H1 (cell line): ENCODE data around the gene ANO6. TPM values are rescaled to one million over a fixed set of nuclear protein-coding genes. Genes with fewer than 3 reads are reported as not detected.

Experiments
- CTCF ChIA-PET: fragments of 300-600 bp; sonication (Branson Sonifier 250); formaldehyde crosslinking; loops from one replicate; lab custom pipeline; 2021; ENCODE audit not compliant: partially characterized antibody; lab: Charles Lee
- POLR2A ChIA-PET: fragments of 300-600 bp; sonication (Branson Sonifier 250); formaldehyde crosslinking; loops from one replicate; lab custom pipeline; 2021; ENCODE audit warnings: inconsistent platforms; ENCODE audit not compliant: partially characterized antibody; lab: Charles Lee
- DNase-seq, 2 experiments: peaks; one replicate each; pipeline versions ENCODE4 v3.0.0 to v3.0.0-alpha.2; 2010 to 2022; ENCODE audit warnings: low spot score in 2 of 2, low read depth in 1 of 2, mixed read lengths in 1 of 2
- FAIRE-seq: peaks from 2 replicates; lab custom pipeline; 2011; peaks lifted over from hg19 to GRCh38; lab: Jason Lieb, UNC
- H2AFZ ChIP-seq: 2 replicates; pipeline ENCODE4 v1.8.1; 2012; ENCODE audit warnings: low read length, inconsistent platforms
- H2AK5ac ChIP-seq: 2 replicates; pipeline ENCODE4 v1.6.1; 2013; ENCODE audit warnings: low read depth, low read length
- H2BK120ac ChIP-seq: replicated peaks from 2 replicates; pipeline ENCODE3; 2013; ENCODE audit warnings: low read depth, low read length, inconsistent platforms
- H2BK12ac ChIP-seq: 2 replicates; pipeline ENCODE4 v1.6.1; 2013; ENCODE audit warnings: low read depth, low read length
- H2BK15ac ChIP-seq: 2 replicates; pipeline ENCODE4 v1.6.1; 2013; ENCODE audit warnings: low read length
- H2BK20ac ChIP-seq: 2 replicates; pipeline ENCODE4 v1.6.1; 2013; ENCODE audit warnings: low read length
- H2BK5ac ChIP-seq: 2 replicates; pipeline ENCODE4 v1.6.1; 2013; ENCODE audit warnings: low read depth, low read length
- H3K14ac ChIP-seq: 2 replicates; pipeline ENCODE4 v1.6.1; 2013; ENCODE audit warnings: inconsistent platforms; ENCODE audit not compliant: insufficient read length
- H3K18ac ChIP-seq: 2 replicates; pipeline ENCODE4 v1.6.1; 2013; ENCODE audit warnings: low read length; ENCODE audit errors: extremely low read depth
- H3K23ac ChIP-seq: 2 replicates; pipeline ENCODE4 v1.6.1; 2013; ENCODE audit warnings: inconsistent platforms; ENCODE audit not compliant: insufficient read length
- H3K23me2 ChIP-seq: 2 replicates; pipeline ENCODE4 v1.6.1; 2013; ENCODE audit warnings: low read depth, low read length
- H3K27ac ChIP-seq: 2 replicates; pipeline ENCODE4 v1.6.1; 2011; ENCODE audit warnings: low read depth, low read length, inconsistent platforms
- H3K27me3 ChIP-seq, 4 experiments: replicated peaks in 1 of 4; 1 replicate in 1 of 4; 2 replicates in 3 of 4; pipeline versions ENCODE4 v1.6.1 to v1.8.1; 2011 to 2013; ENCODE audit warnings: low read length in 3 of 4, mild to moderate bottlenecking in 3 of 4, inconsistent platforms in 2 of 4, mixed read lengths in 2 of 4, moderate library complexity in 1 of 4; ENCODE audit not compliant: control insufficient read depth in 3 of 4, insufficient read depth in 3 of 4; ENCODE audit errors: extremely low read depth in 1 of 4
- H3K36me3 ChIP-seq, 4 experiments: 2 replicates each; pipeline versions ENCODE4 v1.6.1 to v1.8.1; 2011 to 2013; ENCODE audit warnings: mild to moderate bottlenecking in 4 of 4, low read length in 3 of 4, moderate library complexity in 2 of 4, control low read depth in 1 of 4, inconsistent platforms in 1 of 4; ENCODE audit not compliant: insufficient read depth in 4 of 4, control insufficient read depth in 2 of 4
- H3K4ac ChIP-seq: replicated peaks from 2 replicates; pipeline ENCODE3; 2013; ENCODE audit warnings: low read length, low read depth, mixed read lengths, inconsistent platforms; ENCODE audit not compliant: insufficient read length
- H3K4me1 ChIP-seq, 4 experiments: replicated peaks in 1 of 4; 1 replicate in 1 of 4; 2 replicates in 3 of 4; pipeline versions ENCODE4 v1.6.1 to v1.8.1; 2011 to 2013; ENCODE audit warnings: low read length in 3 of 4, inconsistent platforms in 2 of 4, mixed read lengths in 1 of 4; ENCODE audit not compliant: insufficient read depth in 4 of 4, control insufficient read depth in 3 of 4
- H3K4me2 ChIP-seq, 2 experiments: 2 replicates each; pipeline versions ENCODE4 v1.6.1 to v1.8.1; 2011 to 2013; ENCODE audit warnings: low read depth in 2 of 2, low read length in 2 of 2, control low read depth in 1 of 2, inconsistent platforms in 1 of 2, mild to moderate bottlenecking in 1 of 2; ENCODE audit not compliant: insufficient read depth in 1 of 2
- H3K4me3 ChIP-seq, 4 experiments: fragments of 200-600, 300-600 bp in 1 of 4; sonication (generic), shearing (Covaris generic), sonication (Bioruptor Twin) in 1 of 4; 2 replicates each; pipeline versions ENCODE4 v1.5.1 to v1.8.1; 2011 to 2016; ENCODE audit warnings: low read length in 4 of 4, low read depth in 3 of 4, control low read depth in 2 of 4, inconsistent platforms in 2 of 4, mild to moderate bottlenecking in 2 of 4, mixed read lengths in 1 of 4, moderate library complexity in 1 of 4; ENCODE audit not compliant: insufficient read depth in 2 of 4; ENCODE audit errors: extremely low read depth in 1 of 4
- H3K56ac ChIP-seq: replicated peaks from 2 replicates; pipeline ENCODE3; 2013; ENCODE audit warnings: low read depth, mild to moderate bottlenecking, mixed read lengths, low read length, inconsistent platforms; ENCODE audit not compliant: insufficient read length
- H3K79me1 ChIP-seq: 2 replicates; pipeline ENCODE4 v1.6.1; 2013; ENCODE audit warnings: low read depth, low read length, control low read depth
- H3K79me2 ChIP-seq, 2 experiments: 2 replicates each; pipeline versions ENCODE4 v1.6.1 to v1.8.1; 2012 to 2013; ENCODE audit warnings: low read length in 2 of 2, mild to moderate bottlenecking in 2 of 2, inconsistent platforms in 1 of 2; ENCODE audit not compliant: insufficient read depth in 2 of 2, control insufficient read depth in 1 of 2
- H3K9ac ChIP-seq, 4 experiments: replicated peaks in 1 of 4; 1 replicate in 1 of 4; 2 replicates in 3 of 4; pipeline versions ENCODE4 v1.6.1 to v1.8.1; 2011 to 2013; ENCODE audit warnings: low read depth in 3 of 4, low read length in 3 of 4, control low read depth in 2 of 4, mild to moderate bottlenecking in 2 of 4, moderate library complexity in 2 of 4, inconsistent platforms in 1 of 4; ENCODE audit errors: extremely low read depth in 1 of 4
- H3K9me3 ChIP-seq, 2 experiments: 2 replicates each; pipeline versions ENCODE4 v1.6.1 to v1.8.1; 2012 to 2013; ENCODE audit warnings: mild to moderate bottlenecking in 2 of 2, moderate library complexity in 2 of 2, control low read depth in 1 of 2, inconsistent platforms in 1 of 2, low read depth in 1 of 2, low read length in 1 of 2, mixed read lengths in 1 of 2; ENCODE audit not compliant: insufficient read depth in 2 of 2
- H4K20me1 ChIP-seq, 2 experiments: replicated peaks in 1 of 2; 2 replicates each; pipeline versions ENCODE3 to v1.8.1; 2011 to 2013; ENCODE audit warnings: inconsistent platforms in 2 of 2, low read length in 2 of 2, mild to moderate bottlenecking in 1 of 2; ENCODE audit not compliant: insufficient read depth in 2 of 2, control insufficient read depth in 1 of 2
- H4K5ac ChIP-seq: 2 replicates; pipeline ENCODE4 v1.6.1; 2013; ENCODE audit warnings: low read length, low read depth, mixed read lengths, inconsistent platforms; ENCODE audit not compliant: insufficient read length
- H4K8ac ChIP-seq: 2 replicates; pipeline ENCODE4 v1.8.0; 2013; ENCODE audit warnings: mild to moderate bottlenecking, moderate library complexity, low read length, inconsistent platforms; ENCODE audit not compliant: insufficient read depth; ENCODE audit errors: extremely low read depth
- H4K91ac ChIP-seq: replicated peaks from 2 replicates; pipeline ENCODE3; 2013; ENCODE audit warnings: low read length, mixed read lengths, inconsistent platforms; ENCODE audit not compliant: insufficient read length
- ATF2 ChIP-seq: IDR thresholded peaks from 2 replicates; pipeline ENCODE4 v1.6.1; 2012; ENCODE audit warnings: low read length, inconsistent platforms
- NRF1 ChIP-seq: IDR thresholded peaks from 2 replicates; pipeline ENCODE4 v1.6.1; 2011; ENCODE audit warnings: mild to moderate bottlenecking, low read depth, low read length, improper control_type of control experiment
- RXRA ChIP-seq: IDR thresholded peaks from 2 replicates; pipeline ENCODE4 v1.6.1; 2011; ENCODE audit warnings: low read depth, mild to moderate bottlenecking, low read length, moderate library complexity; ENCODE audit not compliant: insufficient read depth
- SIX5 ChIP-seq: IDR thresholded peaks from 2 replicates; pipeline ENCODE4 v1.6.1; 2011; ENCODE audit warnings: mild to moderate bottlenecking, low read depth, low read length
- WGBS, 2 experiments: shearing (Covaris generic) in 1 of 2; methylation state at CpG; one replicate each; pipeline versions ENCODE4 v1.1.6 to v1.1.7; 2013 to 2015; ENCODE audit warnings: low lambda C conversion rate in 2 of 2, mixed read lengths in 2 of 2, inconsistent platforms in 1 of 2, low coverage in 1 of 2, missing lambda C conversion rate in 1 of 2; ENCODE audit not compliant: insufficient replicate concordance in 2 of 2, insufficient coverage in 1 of 2, insufficient read length in 1 of 2; ENCODE audit errors: extremely low coverage in 1 of 2, missing lambda C conversion rate in 1 of 2; 5-methylcytosine and 5-hydroxymethylcytosine counted together
- polyA plus RNA-seq, 7 experiments: library from polyadenylated mRNA; depleted of rRNA in 3 of 7; stranded (reverse) in 5 of 7; unstranded in 2 of 7; fragments of >200 nt in 5 of 7; fragments of 200-250 nt in 2 of 7; gene quantifications; 1 replicate in 5 of 7; 2 replicates in 1 of 7; 4 replicates in 1 of 7; pipeline versions ENCODE4 v1.2.1 to v1.2.3, GENCODE V29; 2011 to 2013; ENCODE audit warnings: missing spikeins in 2 of 7, mixed read lengths in 2 of 7
- total RNA-seq: library from RNA; stranded (reverse); fragmentation: NEBNext Ultra II Directional; extraction: Animal tissue kit (Norgen Biotek cat#: 25700); gene quantifications from 2 replicates; pipeline ENCODE4 v1.2.1, GENCODE V29; 2021

ANO6 gene
- total and polyA plus RNA-seq, 2 of the 8 experiments (the other 6 are each of a cell fraction or from before 2014, with no cell fraction given): 15.1 to 39.7 TPM

GRCh38 chr12:45281994-45282393, 66.1 kb downstream of the ANO6 start:
- H3K4me1 ChIP-seq: peaks cover 2 to 9% (median 6%) of the 10 kb centered on the region in 4 experiments; a peak in 4 of 7 replicates
- POLR2A ChIA-PET: no interaction called here
- no peak for TF ChIP-seq ATF2
- TF ChIP-seq RXRA: no peak
- TF ChIP-seq NRF1: no peak
- no peak for TF ChIP-seq SIX5

More at GRCh38 chr12:45281994-45282393, 66.1 kb downstream of the ANO6 start:
- no peaks in the 10 kb centered on the region for H3K23me2 ChIP-seq
- H3K56ac ChIP-seq: no peak overlapping the region
- no peak overlapping the region for H4K8ac ChIP-seq
- peaks cover 2 to 4% of the 10 kb centered on the region in 2 experiments for H4K20me1 ChIP-seq
- no peak overlapping the region for H3K4me2 ChIP-seq
- no peak overlapping the region for H4K5ac ChIP-seq
- no peak overlapping the region for H3K9ac ChIP-seq
- H2BK15ac ChIP-seq: no peak overlapping the region
- no peaks in the 10 kb centered on the region for H3K27me3 ChIP-seq
- no peak overlapping the region for H3K18ac ChIP-seq
- H3K36me3 ChIP-seq: no peaks in the 10 kb centered on the region; a peak in 2 of 8 replicates
- H2AFZ ChIP-seq: no peak overlapping the region
- no peak overlapping the region for H3K4ac ChIP-seq
- 95% methylated on average over 1 of the region's 1 CpG; no CpG with 5 or more reads in 1 of the 2 experiments for WGBS, 2 experiments
- no peak overlapping the region for H3K4me3 ChIP-seq
- FAIRE-seq: no peak
- H2AK5ac ChIP-seq: no peak overlapping the region
- no peaks in the 10 kb centered on the region for H3K9me3 ChIP-seq
- H3K14ac ChIP-seq: no peak overlapping the region
- H4K91ac ChIP-seq: no peak overlapping the region
- no peak overlapping the region for H2BK20ac ChIP-seq
- H2BK120ac ChIP-seq: no peak overlapping the region
- no peak for DNase-seq
- CTCF ChIA-PET: no interaction called here
- no peak overlapping the region for H2BK5ac ChIP-seq
- H3K79me2 ChIP-seq: peaks cover 0 to 14% of the 10 kb centered on the region in 2 experiments; a peak in 2 of 4 replicates
- H3K79me1 ChIP-seq: no peaks in the 10 kb centered on the region; the same call in 1 of the 2 replicates
- H3K27ac ChIP-seq: no peak overlapping the region
- no peak overlapping the region for H2BK12ac ChIP-seq
- H3K23ac ChIP-seq: no peak overlapping the region
